Limb (tissue), 2 donors: ENCODE data around the gene DNAH6.

ENCODE experiments used
- DNase-seq, 2 donors: peaks; one replicate each; pipeline ENCODE4 v3.0.0-alpha.2; 2016; ENCODE audit errors: extremely low spot score in 2 of 2

DNAH6 gene

GRCh38 chr2:84799772-84800171 is 283.5 kb downstream of the DNAH6 start:
- no peak for DNase-seq

GRCh38 chr2:84800194-84800805 is 284.0 kb downstream of the DNAH6 start:
- DNase-seq: no peak

- no peak for DNase-seq
Observed at GRCh38 chr2:84801811-84802210, 285.5 kb downstream of the DNAH6 start.

DNA sequence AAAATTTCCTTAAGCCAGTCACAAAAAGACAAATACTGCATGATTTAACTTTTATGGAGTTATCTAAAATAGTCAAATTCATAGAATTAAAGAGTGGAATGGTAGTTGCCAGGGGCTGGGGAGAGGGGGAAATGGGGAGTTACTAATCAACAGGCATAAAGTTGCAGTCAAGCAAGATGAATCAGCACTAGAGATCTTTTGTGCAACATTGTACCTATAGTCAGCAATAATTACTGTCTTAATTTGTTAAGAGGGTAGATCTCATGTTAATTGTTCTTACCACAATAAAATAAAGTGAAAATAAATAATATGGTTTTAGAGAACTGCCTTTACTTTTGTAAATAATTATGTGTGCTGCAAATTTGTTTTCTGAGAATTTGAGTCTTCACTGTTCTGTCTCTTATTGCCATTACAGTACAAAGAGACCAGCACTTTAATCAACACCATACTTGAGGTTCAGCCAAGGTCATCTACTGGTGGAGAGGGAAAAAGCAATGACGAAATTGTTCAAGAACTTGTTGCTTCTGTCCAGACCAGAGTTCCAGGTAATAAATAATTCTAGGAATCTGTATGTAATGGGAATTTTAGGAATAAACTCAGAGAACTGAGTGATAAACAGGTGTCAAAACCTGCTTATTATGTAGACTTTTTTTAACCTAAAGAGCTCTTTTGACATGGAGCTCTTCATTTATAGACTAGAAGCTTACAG is 289.1 kb downstream of the DNAH6 start:
- no peak for DNase-seq

GRCh38 chr2:84807063-84807485 is 290.8 kb downstream of the DNAH6 start:
- no peak for DNase-seq

- no peak for DNase-seq
Observed at GRCh38 chr2:84808279-84808678, 292.0 kb downstream of the DNAH6 start.

DNA sequence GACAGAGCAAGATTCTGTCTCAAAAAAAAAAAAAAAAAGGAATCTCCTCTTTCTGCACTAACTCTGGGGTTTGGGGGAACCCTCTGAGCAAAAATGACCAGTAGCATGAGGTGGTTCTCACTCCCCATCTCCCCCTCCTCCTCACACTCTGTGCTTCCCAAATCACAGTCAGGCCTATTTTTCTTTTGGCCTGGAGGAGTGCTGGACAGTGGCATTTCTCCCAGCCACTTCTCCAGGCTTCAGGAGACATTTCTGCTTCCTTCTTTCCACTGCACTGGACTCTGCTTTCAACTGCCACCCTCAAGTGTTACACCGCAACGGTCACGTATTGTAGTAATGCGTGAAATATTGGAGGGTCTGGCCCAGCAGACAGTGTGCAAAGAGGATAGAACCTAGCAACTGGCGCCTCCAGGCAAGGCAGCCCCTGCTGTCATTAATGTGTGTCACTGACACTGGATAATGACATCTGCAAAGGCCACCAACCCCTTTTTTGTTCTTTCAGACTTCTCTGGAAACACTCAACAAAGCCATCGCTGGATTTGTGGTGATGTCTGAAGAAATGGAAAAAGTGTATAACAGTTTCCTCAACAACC is 295.6 kb downstream of the DNAH6 start:
- DNase-seq: no peak

GRCh38 chr2:84815146-84815545 is 298.8 kb downstream of the DNAH6 start:
- DNase-seq: no peak

DNA sequence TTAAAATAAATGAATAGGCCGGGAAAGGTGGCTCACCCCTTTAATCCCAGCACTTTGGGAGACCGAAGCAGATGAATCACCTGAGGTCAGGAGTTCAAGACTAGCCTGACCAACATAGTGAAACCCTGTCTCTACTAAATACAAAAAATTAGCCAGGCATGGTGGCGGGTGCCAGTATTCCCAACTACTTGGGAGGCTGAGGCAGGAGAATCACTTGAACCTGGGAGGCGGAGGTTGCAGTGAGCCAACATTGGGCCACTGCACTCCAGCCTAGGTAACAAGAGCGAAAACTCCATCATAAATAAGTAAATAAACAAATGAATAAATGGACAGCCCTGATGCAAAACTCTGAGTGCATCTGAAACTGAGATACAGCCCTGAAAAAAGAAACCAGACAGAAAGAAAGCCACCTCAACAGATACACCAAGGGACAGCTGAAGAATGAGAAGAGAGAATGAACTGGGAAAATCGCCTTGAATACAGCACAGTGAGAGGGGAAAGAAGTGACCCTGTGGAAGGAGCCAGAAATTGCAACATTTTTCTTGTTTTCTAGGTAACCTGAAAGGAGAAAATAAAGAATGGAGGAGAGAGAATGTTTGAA is 300.2 kb downstream of the DNAH6 start:
- no peak for DNase-seq

DNA sequence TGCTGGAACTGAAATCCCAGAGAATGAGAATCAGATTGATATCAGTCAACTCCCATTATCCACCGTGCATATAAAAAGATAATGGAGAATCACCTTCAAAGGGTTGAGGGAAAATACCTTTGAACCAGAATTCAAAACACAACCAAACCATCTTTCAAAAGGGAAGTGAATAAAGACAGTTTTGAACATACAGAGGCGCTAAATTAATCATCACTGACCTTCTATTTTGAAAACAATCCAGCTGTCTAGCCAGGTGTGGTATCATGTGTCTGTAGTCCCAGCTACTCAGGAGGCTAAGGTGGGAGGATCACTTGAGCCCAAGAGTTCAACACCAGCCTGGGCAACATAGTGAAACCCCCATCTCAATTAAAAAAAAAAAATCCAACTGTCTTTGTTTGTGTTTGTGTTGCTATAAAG is 300.9 kb downstream of the DNAH6 start:
- no peak for DNase-seq

GRCh38 chr2:84821806-84822205 is 305.5 kb downstream of the DNAH6 start:
- DNase-seq: no peak

DNA sequence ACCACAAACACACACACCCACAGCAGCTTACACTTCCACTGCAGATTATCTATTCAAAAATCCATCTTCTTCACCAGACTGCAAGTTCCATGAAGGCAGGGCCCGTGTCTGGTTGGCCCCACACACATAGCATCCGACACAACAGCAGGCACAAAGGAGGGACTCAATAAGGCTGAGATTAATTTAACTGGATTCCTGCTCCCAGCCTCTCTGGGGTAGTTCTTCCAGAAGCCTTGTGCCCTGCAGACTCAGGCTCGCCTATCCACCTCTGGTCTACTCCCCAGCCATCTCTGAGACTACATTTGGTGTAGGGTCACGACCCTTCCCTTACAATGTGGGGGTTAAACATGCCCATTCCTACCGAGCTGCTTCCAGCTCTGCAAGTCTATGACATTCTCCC is 306.9 kb downstream of the DNAH6 start:
- DNase-seq: no peak

GRCh38 chr2:84823788-84824187 is 307.5 kb downstream of the DNAH6 start:
- DNase-seq: no peak

- no peak for DNase-seq
Observed at GRCh38 chr2:84827978-84828575, 311.8 kb downstream of the DNAH6 start.

- DNase-seq: no peak
Observed at GRCh38 chr2:84829693-84830092, 313.4 kb downstream of the DNAH6 start.

DNA sequence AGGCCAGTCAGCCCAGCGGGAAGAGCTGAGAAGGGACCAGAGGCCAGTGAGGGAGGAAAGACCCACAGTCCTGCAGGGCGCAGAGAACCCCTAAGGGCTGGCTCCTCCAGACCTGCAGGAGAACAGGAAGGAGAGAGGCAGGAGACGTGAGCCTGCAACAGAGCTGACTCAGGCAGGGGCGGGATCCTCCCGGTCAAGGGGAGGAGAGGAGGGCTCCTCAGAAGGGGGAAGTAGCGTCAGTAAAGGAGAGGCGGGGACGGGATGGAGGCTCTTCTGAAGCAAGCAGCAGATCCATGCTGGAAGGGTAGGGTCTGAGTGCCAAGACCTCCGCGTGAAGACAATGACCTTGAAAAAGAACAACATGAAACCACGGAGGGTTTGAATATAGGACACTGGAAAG is 313.8 kb downstream of the DNAH6 start:
- no peak for DNase-seq

GRCh38 chr2:84830758-84831500 is 314.6 kb downstream of the DNAH6 start:
- DNase-seq: no peak

DNA sequence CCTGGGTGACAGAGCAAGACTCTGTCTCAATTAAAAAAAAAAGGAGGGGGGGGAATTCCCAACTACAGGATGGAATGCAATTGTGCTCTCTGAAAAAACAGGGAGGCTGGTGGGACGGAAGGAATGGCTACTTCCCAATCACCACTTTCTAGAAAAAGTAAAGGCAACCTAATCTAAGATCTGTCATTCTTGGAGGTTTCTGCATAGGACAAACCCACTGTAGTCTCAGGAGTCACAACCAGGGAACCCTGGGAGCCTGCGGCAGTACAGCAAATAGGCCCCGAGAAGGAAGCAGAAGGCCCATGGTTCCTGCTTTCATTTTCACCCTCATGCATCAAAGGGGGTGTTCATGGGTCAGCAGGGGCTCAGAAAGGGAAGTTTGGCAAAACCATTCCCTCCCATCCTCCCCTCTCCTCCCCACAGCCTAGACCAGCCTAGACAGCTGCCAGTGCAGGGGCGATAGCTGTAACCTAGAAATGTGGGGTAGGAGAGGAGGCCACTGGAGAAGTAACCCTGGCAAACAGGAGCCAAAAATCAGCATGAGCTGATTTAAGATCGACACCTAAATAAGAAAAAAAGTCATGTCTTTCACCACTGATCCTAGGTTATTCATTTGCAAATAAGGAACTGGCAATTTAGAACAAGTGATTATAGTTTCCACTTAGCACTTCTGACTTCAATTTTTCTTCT is 316.6 kb downstream of the DNAH6 start:
- no peak for DNase-seq

DNA sequence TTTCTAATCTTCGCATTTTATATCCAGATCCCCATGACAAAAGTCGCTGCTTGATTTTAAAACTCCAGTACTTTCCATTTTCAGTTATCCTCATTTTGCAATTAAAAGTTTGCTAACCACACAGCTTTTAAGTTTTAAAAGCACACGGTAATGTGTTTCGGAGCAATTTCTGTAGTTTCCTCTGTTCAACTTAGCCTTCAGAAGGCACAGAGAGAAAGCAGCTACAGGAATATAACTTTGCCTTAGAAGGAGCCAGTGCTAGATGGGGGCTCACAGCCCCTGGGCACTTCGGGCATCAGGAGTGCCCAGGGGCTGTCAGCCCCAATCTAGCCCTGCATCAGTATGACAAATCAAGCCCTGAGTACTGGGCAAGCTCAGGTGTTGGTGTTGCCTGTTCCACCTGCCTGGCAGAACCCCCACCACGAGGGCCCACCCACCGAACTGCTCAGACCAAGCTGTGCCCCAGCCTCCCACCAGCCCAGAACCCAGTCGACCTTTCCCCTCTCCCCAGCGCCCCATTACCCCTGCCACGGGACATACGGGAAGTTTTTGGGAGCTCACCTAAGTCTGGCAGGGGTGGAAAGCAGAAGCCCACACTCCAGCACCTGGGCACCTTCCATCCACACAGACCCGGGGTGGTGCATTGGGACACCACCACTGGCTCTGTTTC is 317.3 kb downstream of the DNAH6 start:
- DNase-seq: no peak

- no peak for DNase-seq
Observed at GRCh38 chr2:84836215-84836614, 319.9 kb downstream of the DNAH6 start.
